ENCODE results near the gene KSR1. TPM values are rescaled to one million over a fixed set of nuclear protein-coding genes. Genes with fewer than 3 reads are reported as not detected.

KSR1 gene
- total RNA-seq, 2 experiments from 2014 or later: 19.4 to 25.3 TPM

DNA sequence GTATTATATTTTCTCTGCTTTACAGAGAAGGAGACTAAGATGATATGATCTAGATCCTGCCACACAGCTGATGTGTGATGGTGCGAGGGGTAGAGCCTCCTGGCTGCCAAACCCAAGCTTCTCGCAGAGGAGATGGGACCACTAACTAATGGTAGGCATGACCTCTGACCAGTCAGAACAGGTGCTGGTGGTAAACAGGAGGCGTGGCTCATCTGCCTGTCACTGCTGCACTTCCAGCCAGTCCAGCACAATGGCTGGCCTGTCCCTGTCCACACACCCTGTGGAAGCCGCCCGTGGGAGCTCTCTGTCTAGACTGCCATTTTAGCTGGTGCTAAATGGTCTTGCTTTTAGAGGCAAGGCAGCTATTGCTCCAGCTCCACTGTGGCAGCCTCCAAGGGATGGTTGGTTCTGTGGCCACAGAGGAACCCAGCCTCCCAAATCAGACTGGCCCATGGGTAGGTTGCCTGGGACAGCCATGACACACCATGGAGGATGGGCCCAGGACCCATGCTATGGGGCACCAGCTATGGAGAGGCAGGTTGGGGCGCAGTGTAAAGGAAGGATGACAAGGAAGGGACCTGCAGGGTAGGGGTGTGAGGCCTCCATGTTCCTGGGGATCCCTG lies 86.7 kb downstream of the KSR1 start:
- POLR2A ChIA-PET: no interaction called here
- CTCF ChIA-PET: no interaction called here
- ATAC-seq (ENCODE audit: poor library complexity): no peak

DNA sequence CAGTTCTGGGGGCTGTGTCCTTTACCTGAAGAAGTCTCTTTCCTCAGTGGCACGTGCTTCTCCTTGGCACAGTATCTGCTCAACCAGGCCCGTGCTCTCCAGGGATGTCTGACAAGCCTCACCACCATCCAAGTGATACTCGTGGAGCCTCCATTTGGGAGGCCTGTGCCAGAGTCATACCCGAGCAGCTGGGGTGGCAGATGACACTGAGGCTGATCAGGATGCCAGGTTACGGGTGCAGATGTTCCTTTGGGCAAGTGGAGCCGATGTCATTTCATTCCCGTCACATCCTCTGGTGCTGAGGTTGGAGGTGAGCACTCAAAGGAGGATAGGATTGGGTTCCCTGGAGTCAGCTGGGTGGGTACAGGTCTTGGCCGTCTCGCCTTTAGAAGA lies 87.2 kb downstream of the KSR1 start:
- Histone ChIP-seq H3K4me3 (ENCODE audit: low read length) (no peak overlapping the region), H3K9me3 (ENCODE audit: control insufficient read depth in 1 of 2, insufficient read depth in 1 of 2, low read length in 2 of 2) (no peaks in the 10 kb centered on the region), H3K27ac (ENCODE audit: low read depth in 1 of 2, low read length in 2 of 2) (no peak overlapping the region), H3K4me1 (ENCODE audit: insufficient read depth, low read length) (peaks cover 43% of the 10 kb centered on the region), H3K36me3 (ENCODE audit: insufficient read depth, low read length) (no peaks in the 10 kb centered on the region), H3K27me3 (ENCODE audit: control insufficient read depth in 1 of 2, insufficient read depth in 2 of 2, low read length in 2 of 2) (no peaks in the 10 kb centered on the region)
- Mint-ChIP-seq H3K9me3 (no peaks in the 10 kb centered on the region), H3K4me1 (ENCODE audit: low read depth) (peaks cover 46% of the 10 kb centered on the region), H3K27ac (no peak overlapping the region), H3K4me3 (no peak overlapping the region), H3K36me3 (ENCODE audit: low read depth) (no peaks in the 10 kb centered on the region), H3K27me3 (no peaks in the 10 kb centered on the region)
- ChIA-PET POLR2A (no interaction called here), CTCF (no interaction called here)
- TF ChIP-seq, protein P1, sequence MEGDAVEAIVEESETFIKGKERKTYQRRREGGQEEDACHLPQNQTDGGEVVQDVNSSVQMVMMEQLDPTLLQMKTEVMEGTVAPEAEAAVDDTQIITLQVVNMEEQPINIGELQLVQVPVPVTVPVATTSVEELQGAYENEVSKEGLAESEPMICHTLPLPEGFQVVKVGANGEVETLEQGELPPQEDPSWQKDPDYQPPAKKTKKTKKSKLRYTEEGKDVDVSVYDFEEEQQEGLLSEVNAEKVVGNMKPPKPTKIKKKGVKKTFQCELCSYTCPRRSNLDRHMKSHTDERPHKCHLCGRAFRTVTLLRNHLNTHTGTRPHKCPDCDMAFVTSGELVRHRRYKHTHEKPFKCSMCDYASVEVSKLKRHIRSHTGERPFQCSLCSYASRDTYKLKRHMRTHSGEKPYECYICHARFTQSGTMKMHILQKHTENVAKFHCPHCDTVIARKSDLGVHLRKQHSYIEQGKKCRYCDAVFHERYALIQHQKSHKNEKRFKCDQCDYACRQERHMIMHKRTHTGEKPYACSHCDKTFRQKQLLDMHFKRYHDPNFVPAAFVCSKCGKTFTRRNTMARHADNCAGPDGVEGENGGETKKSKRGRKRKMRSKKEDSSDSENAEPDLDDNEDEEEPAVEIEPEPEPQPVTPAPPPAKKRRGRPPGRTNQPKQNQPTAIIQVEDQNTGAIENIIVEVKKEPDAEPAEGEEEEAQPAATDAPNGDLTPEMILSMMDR (IDR thresholded peaks at IDR 0.05): no peak
- ATAC-seq (ENCODE audit: poor library complexity) (no peak), DNase-seq (no peak)
- intact Hi-C loops (cut with DNase I, micrococcal nuclease): no loop called here

More for the DNA sequence above, 86.7 kb downstream of the KSR1 start:
- Mint-ChIP-seq H3K36me3 (ENCODE audit: low read depth) (no peaks in the 10 kb centered on the region), H3K27me3 (no peaks in the 10 kb centered on the region), H3K4me1 (ENCODE audit: low read depth) (peaks cover 46% of the 10 kb centered on the region), H3K4me3 (no peak overlapping the region), H3K9me3 (no peaks in the 10 kb centered on the region), H3K27ac (no peak overlapping the region)
- H3K27me3 ChIP-seq (ENCODE audit: control insufficient read depth in 1 of 2, insufficient read depth in 2 of 2, low read length in 2 of 2): no peaks in the 10 kb centered on the region
- no peaks in the 10 kb centered on the region for H3K36me3 ChIP-seq (ENCODE audit: insufficient read depth, low read length)
- H3K4me1 ChIP-seq (ENCODE audit: insufficient read depth, low read length): peaks cover 43% of the 10 kb centered on the region
- TF ChIP-seq, protein P1 (IDR thresholded peaks at IDR 0.05): no peak
- H3K4me3 ChIP-seq (ENCODE audit: low read length): no peak overlapping the region
- DNase-seq: no peak
- H3K9me3 ChIP-seq (ENCODE audit: control insufficient read depth in 1 of 2, insufficient read depth in 1 of 2, low read length in 2 of 2): no peaks in the 10 kb centered on the region
- no peak overlapping the region for H3K27ac ChIP-seq (ENCODE audit: low read depth in 1 of 2, low read length in 2 of 2)
- intact Hi-C loops (cut with DNase I, micrococcal nuclease): no loop called here

DNA sequence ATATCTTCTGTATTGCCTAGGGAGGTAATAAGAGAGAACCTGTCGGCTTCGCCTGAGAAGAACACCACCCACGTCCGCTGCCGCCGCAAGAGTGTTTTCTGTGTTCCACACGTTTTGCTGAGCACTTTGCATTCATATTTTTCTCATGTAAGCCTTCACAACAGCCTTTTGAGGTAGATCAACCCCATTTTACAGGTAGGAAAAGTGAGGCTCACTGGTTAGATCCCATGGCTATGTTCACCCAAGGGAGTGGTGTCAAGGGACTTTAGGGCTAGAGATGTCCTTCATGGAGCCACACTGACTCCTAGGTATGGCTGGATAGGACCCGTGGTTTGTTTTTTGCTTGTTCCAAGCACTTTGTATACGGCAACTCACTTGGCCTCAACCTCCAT lies 87.7 kb downstream of the KSR1 start:
- TF ChIP-seq, protein P1 (IDR thresholded peaks at IDR 0.05): no peak
- ChIA-PET CTCF (no interaction called here), POLR2A (no interaction called here)
- no peaks in the 10 kb centered on the region for H3K9me3 Mint-ChIP-seq
- H3K36me3 Mint-ChIP-seq (ENCODE audit: low read depth): no peaks in the 10 kb centered on the region
- no peak overlapping the region for H3K4me3 ChIP-seq (ENCODE audit: low read length)
- H3K27me3 Mint-ChIP-seq: no peaks in the 10 kb centered on the region
- H3K27ac ChIP-seq (ENCODE audit: low read depth in 1 of 2, low read length in 2 of 2): no peak overlapping the region
- no peaks in the 10 kb centered on the region for H3K9me3 ChIP-seq (ENCODE audit: control insufficient read depth in 1 of 2, insufficient read depth in 1 of 2, low read length in 2 of 2)
- H3K4me3 Mint-ChIP-seq: peak overlapping the region; percentile 27
- peaks cover 43% of the 10 kb centered on the region for H3K4me1 ChIP-seq (ENCODE audit: insufficient read depth, low read length)
- no peaks in the 10 kb centered on the region for H3K36me3 ChIP-seq (ENCODE audit: insufficient read depth, low read length)
- DNase-seq (no peak), ATAC-seq (ENCODE audit: poor library complexity) (no peak)
- intact Hi-C loops (cut with DNase I, micrococcal nuclease): no loop called here
- no peaks in the 10 kb centered on the region for H3K27me3 ChIP-seq (ENCODE audit: control insufficient read depth in 1 of 2, insufficient read depth in 2 of 2, low read length in 2 of 2)
- H3K27ac Mint-ChIP-seq: peak overlapping the region; percentile 19
- peaks cover 46% of the 10 kb centered on the region for H3K4me1 Mint-ChIP-seq (ENCODE audit: low read depth)
